ENCODE data around the gene SYNE1.

The SYNE1 gene

GRCh38 chr6:152295346-152295745 is 341.8 kb downstream of the SYNE1 start:
- H3K4me3 ChIP-seq (replicated peaks in 1 of 2; ENCODE audit: low read depth in 2 of 2, low read length in 2 of 2) = no peak overlapping the region
- DNase-seq (ENCODE audit: low read depth in 2 of 2) = peak; percentile 92 to 97
- no peak for TF ChIP-seq CTCF (IDR thresholded peaks at IDR 0.05; ENCODE audit: low read depth, low read length)

- no peak for TF ChIP-seq CTCF (IDR thresholded peaks at IDR 0.05; ENCODE audit: low read depth, low read length)
- DNase-seq (ENCODE audit: low read depth in 2 of 2) = no peak
These were observed 343.8 kb downstream of the SYNE1 start for GRCh38 chr6:152293404-152293803.

GRCh38 chr6:152292555-152292954 is 344.6 kb downstream of the SYNE1 start:
- no peak overlapping the region for H3K4me3 ChIP-seq (replicated peaks in 1 of 2; ENCODE audit: low read depth in 2 of 2, low read length in 2 of 2)
- DNase-seq (ENCODE audit: low read depth in 2 of 2) = no peak
- TF ChIP-seq CTCF (IDR thresholded peaks at IDR 0.05; ENCODE audit: low read depth, low read length) = no peak

More at GRCh38 chr6:152293404-152293803, 343.8 kb downstream of the SYNE1 start:
- no peak overlapping the region for H3K4me3 ChIP-seq (replicated peaks in 1 of 2; ENCODE audit: low read depth in 2 of 2, low read length in 2 of 2)

- no peak for DNase-seq (ENCODE audit: low read depth in 2 of 2)
- no peak for TF ChIP-seq CTCF (IDR thresholded peaks at IDR 0.05; ENCODE audit: low read depth, low read length)
- no peak overlapping the region for H3K4me3 ChIP-seq (replicated peaks in 1 of 2; ENCODE audit: low read depth in 2 of 2, low read length in 2 of 2)
These were observed 346.5 kb downstream of the SYNE1 start for GRCh38 chr6:152290693-152291092.

GRCh38 chr6:152277826-152278329 is 359.3 kb downstream of the SYNE1 start:
- H3K4me3 ChIP-seq (replicated peaks in 1 of 2; ENCODE audit: low read depth in 2 of 2, low read length in 2 of 2) = no peak overlapping the region
- DNase-seq (ENCODE audit: low read depth in 2 of 2) = no peak
- no peak for TF ChIP-seq CTCF (IDR thresholded peaks at IDR 0.05; ENCODE audit: low read depth, low read length)

GRCh38 chr6:152273638-152274037 is 363.5 kb downstream of the SYNE1 start:
- no peak overlapping the region for H3K4me3 ChIP-seq (replicated peaks in 1 of 2; ENCODE audit: low read depth in 2 of 2, low read length in 2 of 2)
- DNase-seq (ENCODE audit: low read depth in 2 of 2) = peak; percentile 24 to 26
- TF ChIP-seq CTCF (IDR thresholded peaks at IDR 0.05; ENCODE audit: low read depth, low read length) = no peak

- no peak for TF ChIP-seq CTCF (IDR thresholded peaks at IDR 0.05; ENCODE audit: low read depth, low read length)
- DNase-seq (ENCODE audit: low read depth in 2 of 2) = peak; percentile 31 to 75
- no peak overlapping the region for H3K4me3 ChIP-seq (replicated peaks in 1 of 2; ENCODE audit: low read depth in 2 of 2, low read length in 2 of 2)
These were observed 364.2 kb downstream of the SYNE1 start for GRCh38 chr6:152273002-152273401.
